Suprapubic skin (tissue), 4 donors: ENCODE measurements around the gene PCDH8. TPM values are rescaled to one million over a fixed set of nuclear protein-coding genes. Genes with fewer than 3 reads are reported as not detected.

Source experiments
- DNase-seq, 2 donors: peaks; one replicate each; pipeline ENCODE4 v3.0.0-alpha.2; 2019; ENCODE audit warnings: low spot score in 2 of 2
- H3K27ac ChIP-seq: fragments of 200-600 bp; sonication (generic); one replicate; pipeline ENCODE4 v1.5.1; 2019
- H3K27me3 ChIP-seq: fragments of 200-600 bp; sonication (generic); one replicate; pipeline ENCODE4 v1.5.1; 2019
- H3K36me3 ChIP-seq: fragments of 200-600 bp; sonication (generic); one replicate; pipeline ENCODE4 v1.5.1; 2019
- H3K4me1 ChIP-seq: fragments of 200-600 bp; sonication (generic); one replicate; pipeline ENCODE4 v1.5.1; 2019
- H3K4me3 ChIP-seq: fragments of 200-600 bp; sonication (generic); one replicate; pipeline ENCODE4 v1.5.1; 2019; ENCODE audit warnings: mild to moderate bottlenecking
- H3K9me3 ChIP-seq: fragments of 200-600 bp; sonication (generic); one replicate; pipeline ENCODE4 v1.5.1; 2019
- CTCF ChIP-seq, 2 donors: fragments of 200-600 bp in 1 of 2; fragments of 450-650 bp in 1 of 2; sonication (generic) in 1 of 2; IDR thresholded peaks; one replicate each; pipeline ENCODE4 v1.5.1; 2016 to 2019; ENCODE audit warnings: antibody characterized with exemption in 2 of 2, mild to moderate bottlenecking in 1 of 2, moderate library complexity in 1 of 2
- EP300 ChIP-seq: sonication (generic); formaldehyde crosslinking; IDR thresholded peaks from one replicate; pipeline ENCODE4 v1.6.1; 2017; ENCODE audit warnings: antibody characterized with exemption
- POLR2A ChIP-seq, 2 donors: fragments of 450-650 bp; IDR thresholded peaks; one replicate each; pipeline ENCODE4 v1.6.1; 2017; ENCODE audit warnings: antibody characterized with exemption in 2 of 2, mild to moderate bottlenecking in 2 of 2, moderate library complexity in 2 of 2
- POLR2AphosphoS5 ChIP-seq, 3 donors: sonication (generic); formaldehyde crosslinking; IDR thresholded peaks; one replicate each; pipeline ENCODE4 v1.6.1; 2017; ENCODE audit warnings: antibody characterized with exemption in 3 of 3
- WGBS: methylation state at CpG from one replicate; pipeline ENCODE4 v1.1.5; 2018; 5-methylcytosine and 5-hydroxymethylcytosine counted together
- total RNA-seq, 4 donors: library from RNA; depleted of rRNA; stranded (reverse); fragments of >200 nt; gene quantifications; one replicate each; pipeline ENCODE4 v1.1.0, GENCODE V29; 2016

Gene PCDH8
- total RNA-seq, 4 donors from 2014 or later = 0.30 to 1.3 (median 0.55) TPM; not detected in 1

DNA sequence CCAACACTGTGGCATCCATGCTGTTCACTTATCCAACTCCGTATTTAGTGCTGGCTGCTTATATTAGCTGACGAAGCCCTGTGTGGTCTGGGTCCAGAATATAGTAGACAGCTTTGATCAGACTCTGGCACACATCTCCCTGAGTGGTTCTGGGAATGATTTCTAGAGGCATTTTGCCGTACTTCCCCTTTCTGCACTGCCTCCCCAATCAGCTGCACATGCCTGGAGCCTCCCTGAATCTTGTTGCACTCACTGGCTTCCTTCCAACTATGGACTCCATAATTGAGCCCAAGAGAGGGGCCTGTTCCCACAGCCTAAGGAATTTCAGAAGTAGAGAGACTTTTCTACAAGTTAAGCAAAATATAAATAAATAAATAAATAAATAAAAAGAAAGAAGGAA, 30.4 kb upstream of the PCDH8 start:
- no peak overlapping the region for H3K27ac ChIP-seq
- H3K4me1 ChIP-seq = no peaks in the 10 kb centered on the region
- WGBS = 33% methylated on average over 3 of the region's 3 CpGs
- TF ChIP-seq EP300 (no peak), POLR2AphosphoS5 (IDR thresholded peaks at IDR 0.05) (no peak), POLR2A (IDR thresholded peaks at IDR 0.05) (no peak), CTCF (IDR thresholded peaks at IDR 0.05) (no peak)
- H3K4me3 ChIP-seq = no peak overlapping the region
- H3K36me3 ChIP-seq = no peaks in the 10 kb centered on the region
- peaks cover 4% of the 10 kb centered on the region for H3K27me3 ChIP-seq
- DNase-seq = no peak
- peaks cover 12% of the 10 kb centered on the region for H3K9me3 ChIP-seq

GRCh38 chr13:52870143-52870542, 21.7 kb upstream of the PCDH8 start:
- no peak overlapping the region for H3K27ac ChIP-seq
- 80% methylated on average over 3 of the region's 3 CpGs for WGBS
- DNase-seq = no peak

GRCh38 chr13:52869621-52870020, 21.2 kb upstream of the PCDH8 start:
- Histone ChIP-seq H3K27me3 (peaks cover 3% of the 10 kb centered on the region), H3K36me3 (no peaks in the 10 kb centered on the region), H3K27ac (no peak overlapping the region), H3K4me3 (no peak overlapping the region), H3K9me3 (peaks cover 5% of the 10 kb centered on the region), H3K4me1 (no peaks in the 10 kb centered on the region)
- no peak for TF ChIP-seq CTCF (IDR thresholded peaks at IDR 0.05)
- TF ChIP-seq POLR2A (IDR thresholded peaks at IDR 0.05) = no peak
- TF ChIP-seq EP300 = no peak
- TF ChIP-seq POLR2AphosphoS5 (IDR thresholded peaks at IDR 0.05) = no peak
- 28% methylated on average over 4 of the region's 4 CpGs for WGBS
- no peak for DNase-seq

More at GRCh38 chr13:52870143-52870542, 21.7 kb upstream of the PCDH8 start:
- peaks cover 3% of the 10 kb centered on the region for H3K27me3 ChIP-seq
- no peaks in the 10 kb centered on the region for H3K4me1 ChIP-seq
- TF ChIP-seq EP300 (no peak), CTCF (IDR thresholded peaks at IDR 0.05) (no peak), POLR2A (IDR thresholded peaks at IDR 0.05) (no peak), POLR2AphosphoS5 (IDR thresholded peaks at IDR 0.05) (no peak)
- no peaks in the 10 kb centered on the region for H3K36me3 ChIP-seq
- no peak overlapping the region for H3K4me3 ChIP-seq
- H3K9me3 ChIP-seq = peaks cover 5% of the 10 kb centered on the region

- H3K9me3 ChIP-seq = peaks cover under 1% of the 10 kb centered on the region
- 78% methylated on average over 4 of the region's 4 CpGs for WGBS
Observed at GRCh38 chr13:52869050-52869449, 20.6 kb upstream of the PCDH8 start.

GRCh38 chr13:52868190-52868589, 19.8 kb upstream of the PCDH8 start:
- Histone ChIP-seq H3K27ac (no peak overlapping the region), H3K4me1 (no peaks in the 10 kb centered on the region), H3K27me3 (peaks cover 3% of the 10 kb centered on the region), H3K9me3 (no peaks in the 10 kb centered on the region), H3K4me3 (no peak overlapping the region), H3K36me3 (no peaks in the 10 kb centered on the region)
- WGBS = 42% methylated on average over 4 of the region's 4 CpGs
- DNase-seq = no peak
- TF ChIP-seq POLR2AphosphoS5 (IDR thresholded peaks at IDR 0.05) (no peak), CTCF (IDR thresholded peaks at IDR 0.05) (no peak), EP300 (no peak), POLR2A (IDR thresholded peaks at IDR 0.05) (no peak)

More at GRCh38 chr13:52869050-52869449, 20.6 kb upstream of the PCDH8 start:
- no peaks in the 10 kb centered on the region for H3K4me1 ChIP-seq
- no peak for DNase-seq
- H3K36me3 ChIP-seq = no peaks in the 10 kb centered on the region
- no peak overlapping the region for H3K27ac ChIP-seq
- peaks cover 3% of the 10 kb centered on the region for H3K27me3 ChIP-seq
- TF ChIP-seq EP300 (no peak), POLR2AphosphoS5 (IDR thresholded peaks at IDR 0.05) (no peak), CTCF (IDR thresholded peaks at IDR 0.05) (no peak), POLR2A (IDR thresholded peaks at IDR 0.05) (no peak)
- no peak overlapping the region for H3K4me3 ChIP-seq
